Activated CD4-positive, alpha-beta T cell treated with anti-CD3 and anti-CD28 coated beads, Interleukin-2, amount 50 U/mL, for 4 hours (primary cell): ENCODE data around the gene HDHD5.

Source experiments
- DNase-seq, 2 experiments: peaks; one replicate each; pipeline ENCODE4 v3.0.0-alpha.2; 2020

The HDHD5 gene

GRCh38 chr22:17105143-17106129 is 53.6 kb downstream of the HDHD5 start:
- DNase-seq = no peak

- DNase-seq = no peak
Observed at GRCh38 chr22:17104336-17104935, 54.6 kb downstream of the HDHD5 start.

GRCh38 chr22:17103351-17103750 is 55.7 kb downstream of the HDHD5 start:
- DNase-seq = no peak

GRCh38 chr22:17102297-17102667 is 56.8 kb downstream of the HDHD5 start:
- DNase-seq = no peak

GRCh38 chr22:17101475-17102296 is 57.4 kb downstream of the HDHD5 start:
- DNase-seq = no peak

GRCh38 chr22:17100621-17101020 is 58.5 kb downstream of the HDHD5 start:
- DNase-seq = no peak

- no peak for DNase-seq
Observed at GRCh38 chr22:17098379-17098819, 60.7 kb downstream of the HDHD5 start.

GRCh38 chr22:17097701-17098100 is 61.4 kb downstream of the HDHD5 start:
- no peak for DNase-seq

- no peak for DNase-seq
Observed at GRCh38 chr22:17097062-17097461, 62.0 kb downstream of the HDHD5 start.

- no peak for DNase-seq
Observed at GRCh38 chr22:17096071-17096470, 63.0 kb downstream of the HDHD5 start.

GRCh38 chr22:17095538-17095937 is 63.5 kb downstream of the HDHD5 start:
- no peak for DNase-seq

- no peak for DNase-seq
Observed at GRCh38 chr22:17093081-17093480, 66.0 kb downstream of the HDHD5 start.

GRCh38 chr22:17091851-17092250 is 67.2 kb downstream of the HDHD5 start:
- no peak for DNase-seq

- no peak for DNase-seq
Observed at GRCh38 chr22:17090550-17090949, 68.5 kb downstream of the HDHD5 start.
